Measurements from ENCODE around the gene IL31RA. TPM values are rescaled to one million over a fixed set of nuclear protein-coding genes. Genes with fewer than 3 reads are reported as not detected.

Gene IL31RA
- total and polyA plus RNA-seq, 4 experiments from 2014 or later: not detected

DNA sequence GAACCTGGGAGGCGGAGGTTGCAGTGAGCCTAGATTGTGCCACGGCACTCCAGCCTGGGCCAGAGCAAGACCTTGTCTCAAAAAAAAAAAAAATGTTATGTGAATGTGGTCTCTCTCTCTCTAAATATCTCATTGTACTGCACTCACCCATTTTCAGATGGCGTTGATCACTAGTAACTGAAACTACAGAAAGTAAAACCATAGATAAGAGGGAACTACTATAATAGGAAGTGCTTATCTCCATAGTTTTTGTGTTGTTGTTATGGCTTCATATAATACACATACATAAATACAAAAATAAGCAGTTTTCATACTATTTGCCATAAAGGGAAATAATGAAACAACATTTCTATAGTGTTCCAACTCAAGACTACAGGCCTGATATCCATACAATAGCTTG is 9.1 kb downstream of the IL31RA start:
- intact Hi-C loops (cut with micrococcal nuclease): no loop called here
- Mint-ChIP-seq H3K27me3 (no peaks in the 10 kb centered on the region), H3K36me3 (no peaks in the 10 kb centered on the region), H3K27ac (no peak overlapping the region), H3K9me3 (peaks cover 0 to 4% (median 0%) of the 10 kb centered on the region in 8 donors), H3K4me1 (peaks cover 16 to 35% (median 25%) of the 10 kb centered on the region in 4 donors), H3K4me3 (no peak overlapping the region)
- CTCF ChIA-PET (ENCODE audit: partially characterized antibody): no interaction called here
- Histone ChIP-seq H3K4me1 (ENCODE audit: insufficient read depth, low read length) (peaks cover 25% of the 10 kb centered on the region), H3K27me3 (ENCODE audit: insufficient read depth, low read length) (no peaks in the 10 kb centered on the region), H3K4me3 (ENCODE audit: low read length in 2 of 2) (no peak overlapping the region), H3K9me3 (ENCODE audit: control insufficient read depth in 1 of 2, low read length in 2 of 2) (no peaks in the 10 kb centered on the region), H3K27ac (ENCODE audit: low read depth, low read length) (no peak overlapping the region), H3K36me3 (ENCODE audit: insufficient read depth, low read length) (no peaks in the 10 kb centered on the region)
- no peak for DNase-seq
- POLR2A ChIA-PET (ENCODE audit: partially characterized antibody): no interaction called here

- intact Hi-C loops (cut with micrococcal nuclease): no loop called here
- Histone ChIP-seq H3K9me3 (ENCODE audit: control insufficient read depth in 1 of 2, low read length in 2 of 2) (no peaks in the 10 kb centered on the region), H3K27ac (ENCODE audit: low read depth, low read length) (no peak overlapping the region), H3K36me3 (ENCODE audit: insufficient read depth, low read length) (no peaks in the 10 kb centered on the region), H3K27me3 (ENCODE audit: insufficient read depth, low read length) (no peaks in the 10 kb centered on the region), H3K4me3 (ENCODE audit: low read length in 2 of 2) (no peak overlapping the region), H3K4me1 (ENCODE audit: insufficient read depth, low read length) (peaks cover 21% of the 10 kb centered on the region)
- H3K4me1 Mint-ChIP-seq: peaks cover 12 to 31% (median 21%) of the 10 kb centered on the region in 4 donors
- no peak for DNase-seq
- H3K27me3 Mint-ChIP-seq: no peaks in the 10 kb centered on the region
- no peak overlapping the region for H3K4me3 Mint-ChIP-seq
- CTCF ChIA-PET (ENCODE audit: partially characterized antibody): no interaction called here
- POLR2A ChIA-PET (ENCODE audit: partially characterized antibody): no interaction called here
- H3K27ac Mint-ChIP-seq: no peak overlapping the region
- peaks cover 0 to 4% (median 0%) of the 10 kb centered on the region in 8 donors for H3K9me3 Mint-ChIP-seq
- no peaks in the 10 kb centered on the region for H3K36me3 Mint-ChIP-seq
Observed at GRCh38 chr5:55860709-55861108, 9.6 kb downstream of the IL31RA start.

DNA sequence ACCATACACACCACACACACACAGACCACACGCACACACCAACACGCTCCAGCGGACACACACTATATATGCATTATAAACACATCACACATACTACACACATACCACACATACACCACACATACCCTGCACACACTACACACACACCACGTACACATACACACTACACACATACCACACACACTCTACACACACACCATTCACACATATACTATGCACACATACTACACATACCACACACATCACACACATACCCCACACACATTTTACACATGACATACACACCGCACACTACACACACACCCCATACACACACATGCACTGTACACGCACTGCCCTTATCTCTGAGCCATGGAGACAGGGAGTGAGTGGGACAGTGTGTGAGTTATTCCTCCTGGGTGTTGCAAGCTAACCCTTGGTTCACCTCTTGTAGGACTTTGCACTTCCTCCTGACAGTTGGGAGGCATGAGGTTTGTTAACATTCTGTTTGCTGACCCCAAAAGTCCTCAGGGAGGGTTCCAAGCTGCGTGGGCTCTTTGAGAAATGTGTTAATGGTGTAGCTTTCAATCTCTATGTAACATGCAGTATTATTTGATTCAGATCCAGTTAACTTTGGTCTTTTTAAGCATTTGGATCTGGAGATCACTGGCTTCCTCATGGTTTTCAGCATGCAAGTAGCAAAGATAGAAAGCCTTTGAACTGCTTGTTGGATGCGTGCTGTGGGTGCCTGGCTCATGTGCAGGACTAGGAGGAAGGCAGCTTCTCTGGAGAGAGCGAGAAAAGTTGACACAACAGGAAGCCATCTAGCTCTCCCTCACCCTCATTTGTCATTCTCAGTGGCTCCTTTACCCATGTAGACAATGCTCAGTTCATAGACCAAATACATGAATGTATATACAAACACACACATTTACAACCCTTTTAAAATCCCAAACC is 13.7 kb downstream of the IL31RA start:
- H3K9me3 Mint-ChIP-seq: peaks cover 0 to 4% (median 0%) of the 10 kb centered on the region in 8 donors
- ChIA-PET POLR2A (ENCODE audit: partially characterized antibody) (no interaction called here), CTCF (ENCODE audit: partially characterized antibody) (no interaction called here)
- H3K27ac Mint-ChIP-seq: no peak overlapping the region
- H3K9me3 ChIP-seq (ENCODE audit: control insufficient read depth in 1 of 2, low read length in 2 of 2): no peaks in the 10 kb centered on the region
- intact Hi-C loops (cut with micrococcal nuclease): no loop called here
- no peaks in the 10 kb centered on the region for H3K27me3 Mint-ChIP-seq
- no peak overlapping the region for H3K4me3 ChIP-seq (ENCODE audit: low read length in 2 of 2)
- H3K27me3 ChIP-seq (ENCODE audit: insufficient read depth, low read length): no peaks in the 10 kb centered on the region
- no peak overlapping the region for H3K27ac ChIP-seq (ENCODE audit: low read depth, low read length)
- H3K4me3 Mint-ChIP-seq: no peak overlapping the region
- H3K4me1 Mint-ChIP-seq: peaks cover 0 to 1% (median 0%) of the 10 kb centered on the region in 4 donors
- H3K4me1 ChIP-seq (ENCODE audit: insufficient read depth, low read length): no peaks in the 10 kb centered on the region
- no peaks in the 10 kb centered on the region for H3K36me3 Mint-ChIP-seq
- DNase-seq: no peak
- no peaks in the 10 kb centered on the region for H3K36me3 ChIP-seq (ENCODE audit: insufficient read depth, low read length)

DNA sequence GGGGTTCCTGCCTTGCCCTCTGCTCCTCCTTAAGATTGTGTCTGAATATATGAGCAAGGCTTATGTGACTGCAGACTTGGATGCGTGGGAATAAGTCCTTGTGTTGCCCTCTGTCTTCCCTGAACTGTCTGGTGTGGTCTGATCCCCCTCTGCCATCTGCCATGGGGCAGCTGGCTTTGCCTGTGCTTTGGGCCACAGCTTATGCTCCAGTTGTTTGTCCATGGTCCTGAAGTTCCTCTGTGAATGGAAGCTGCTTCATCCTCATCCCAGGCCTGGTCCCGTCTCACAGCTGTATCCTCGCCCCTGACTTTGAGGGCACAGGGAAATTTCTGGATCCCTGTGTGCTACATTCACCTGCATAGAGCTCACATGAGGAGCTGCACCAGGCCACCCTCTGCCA is 14.7 kb downstream of the IL31RA start:
- Histone ChIP-seq H3K4me3 (ENCODE audit: low read length in 2 of 2) (no peak overlapping the region), H3K4me1 (ENCODE audit: insufficient read depth, low read length) (no peaks in the 10 kb centered on the region), H3K9me3 (ENCODE audit: control insufficient read depth in 1 of 2, low read length in 2 of 2) (no peaks in the 10 kb centered on the region), H3K36me3 (ENCODE audit: insufficient read depth, low read length) (no peaks in the 10 kb centered on the region), H3K27me3 (ENCODE audit: insufficient read depth, low read length) (no peaks in the 10 kb centered on the region), H3K27ac (ENCODE audit: low read depth, low read length) (no peak overlapping the region)
- H3K4me3 Mint-ChIP-seq: no peak overlapping the region
- intact Hi-C loops (cut with micrococcal nuclease): no loop called here
- H3K4me1 Mint-ChIP-seq: peaks cover 0 to 1% (median 0%) of the 10 kb centered on the region in 4 donors
- H3K27ac Mint-ChIP-seq: no peak overlapping the region
- POLR2A ChIA-PET (ENCODE audit: partially characterized antibody): no interaction called here
- no peaks in the 10 kb centered on the region for H3K36me3 Mint-ChIP-seq
- H3K27me3 Mint-ChIP-seq: no peaks in the 10 kb centered on the region
- H3K9me3 Mint-ChIP-seq: peaks cover 0 to 4% (median 0%) of the 10 kb centered on the region in 8 donors
- CTCF ChIA-PET (ENCODE audit: partially characterized antibody): no interaction called here
- DNase-seq: no peak

DNA sequence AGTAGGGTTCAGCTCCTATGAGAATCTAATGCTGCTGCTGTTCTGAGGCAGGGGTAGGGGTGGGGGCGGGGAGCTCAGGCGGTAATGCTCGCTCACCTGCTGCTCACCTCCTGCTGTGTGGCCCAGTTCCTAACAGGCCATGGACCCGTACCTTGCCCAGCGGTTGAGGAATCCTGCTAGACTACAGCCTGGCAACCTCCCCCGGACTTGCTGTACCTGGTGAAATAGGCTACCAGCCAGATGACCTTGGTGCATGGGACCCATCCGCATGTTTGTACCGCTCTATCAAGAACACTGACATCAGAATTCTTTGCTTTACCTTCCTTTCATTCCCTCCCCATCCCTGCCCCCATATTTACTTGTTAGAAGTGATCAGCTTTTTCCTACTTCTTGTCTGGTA is 15.3 kb downstream of the IL31RA start:
- H3K4me3 ChIP-seq (ENCODE audit: low read length in 2 of 2): no peak overlapping the region
- ChIA-PET POLR2A (ENCODE audit: partially characterized antibody) (no interaction called here), CTCF (ENCODE audit: partially characterized antibody) (no interaction called here)
- Mint-ChIP-seq H3K9me3 (peaks cover 0 to 3% (median 0%) of the 10 kb centered on the region in 8 donors), H3K27ac (no peak overlapping the region), H3K4me1 (peaks cover 0 to 1% (median 0%) of the 10 kb centered on the region in 4 donors), H3K27me3 (no peaks in the 10 kb centered on the region), H3K4me3 (no peak overlapping the region), H3K36me3 (no peaks in the 10 kb centered on the region)
- H3K4me1 ChIP-seq (ENCODE audit: insufficient read depth, low read length): no peaks in the 10 kb centered on the region
- no peaks in the 10 kb centered on the region for H3K36me3 ChIP-seq (ENCODE audit: insufficient read depth, low read length)
- no peaks in the 10 kb centered on the region for H3K9me3 ChIP-seq (ENCODE audit: control insufficient read depth in 1 of 2, low read length in 2 of 2)
- DNase-seq: no peak
- intact Hi-C loops (cut with micrococcal nuclease): no loop called here
- H3K27me3 ChIP-seq (ENCODE audit: insufficient read depth, low read length): no peaks in the 10 kb centered on the region
- H3K27ac ChIP-seq (ENCODE audit: low read depth, low read length): no peak overlapping the region

DNA sequence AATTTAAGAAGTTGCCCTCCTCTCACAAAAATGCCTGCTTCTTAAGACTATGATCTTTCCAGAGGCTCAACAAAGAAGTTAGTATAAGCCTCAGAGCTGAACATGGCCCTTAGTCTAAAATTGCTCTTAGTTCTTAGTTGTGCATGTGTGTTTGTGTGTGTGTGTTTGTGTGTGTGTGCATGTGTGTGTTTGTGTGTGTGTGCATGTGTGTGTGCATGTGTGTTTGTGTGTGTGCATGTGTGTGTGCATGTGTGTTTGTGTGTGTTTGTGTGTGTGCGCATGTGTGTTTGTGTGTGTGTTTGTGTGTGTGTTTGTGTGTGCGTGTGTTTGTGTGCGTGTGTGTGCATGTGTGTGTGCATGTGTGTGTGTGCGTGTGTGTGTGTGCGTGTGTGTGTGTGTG is 15.8 kb downstream of the IL31RA start:
- H3K27me3 ChIP-seq (ENCODE audit: insufficient read depth, low read length): no peaks in the 10 kb centered on the region
- CTCF ChIA-PET (ENCODE audit: partially characterized antibody): no interaction called here

GRCh38 chr5:55868846-55869245 is 17.7 kb downstream of the IL31RA start:
- intact Hi-C loops (cut with micrococcal nuclease): no loop called here

More for the DNA sequence above, 15.8 kb downstream of the IL31RA start:
- POLR2A ChIA-PET (ENCODE audit: partially characterized antibody): no interaction called here
- Histone ChIP-seq H3K4me1 (ENCODE audit: insufficient read depth, low read length) (no peaks in the 10 kb centered on the region), H3K36me3 (ENCODE audit: insufficient read depth, low read length) (no peaks in the 10 kb centered on the region), H3K9me3 (ENCODE audit: control insufficient read depth in 1 of 2, low read length in 2 of 2) (no peaks in the 10 kb centered on the region), H3K27ac (ENCODE audit: low read depth, low read length) (no peak overlapping the region), H3K4me3 (ENCODE audit: low read length in 2 of 2) (no peak overlapping the region)
- Mint-ChIP-seq H3K27ac (no peak overlapping the region), H3K4me1 (peaks cover 0 to 1% (median 0%) of the 10 kb centered on the region in 4 donors), H3K27me3 (no peaks in the 10 kb centered on the region), H3K9me3 (no peaks in the 10 kb centered on the region), H3K36me3 (no peaks in the 10 kb centered on the region), H3K4me3 (no peak overlapping the region)
- intact Hi-C loops (cut with micrococcal nuclease): no loop called here
- no peak for DNase-seq

More at GRCh38 chr5:55868846-55869245, 17.7 kb downstream of the IL31RA start:
- H3K27me3 ChIP-seq (ENCODE audit: insufficient read depth, low read length): no peaks in the 10 kb centered on the region
- no peak overlapping the region for H3K4me3 ChIP-seq (ENCODE audit: low read length in 2 of 2)
- no peaks in the 10 kb centered on the region for H3K9me3 ChIP-seq (ENCODE audit: control insufficient read depth in 1 of 2, low read length in 2 of 2)
- H3K4me1 ChIP-seq (ENCODE audit: insufficient read depth, low read length): no peaks in the 10 kb centered on the region
- ChIA-PET CTCF (ENCODE audit: partially characterized antibody) (interaction anchor here (0.9 kb wide), 1 partner anchor 12 kb away, joined by 4 read pairs; no protein-coding TSS in a partner anchor), POLR2A (ENCODE audit: partially characterized antibody) (no interaction called here)
- no peaks in the 10 kb centered on the region for H3K36me3 ChIP-seq (ENCODE audit: insufficient read depth, low read length)
- Mint-ChIP-seq H3K9me3 (no peaks in the 10 kb centered on the region), H3K27ac (no peak overlapping the region), H3K27me3 (no peaks in the 10 kb centered on the region), H3K4me1 (peaks cover 0 to 1% (median 0%) of the 10 kb centered on the region in 4 donors), H3K4me3 (no peak overlapping the region), H3K36me3 (no peaks in the 10 kb centered on the region)
- no peak for DNase-seq
- no peak overlapping the region for H3K27ac ChIP-seq (ENCODE audit: low read depth, low read length)
